ENCODE data around the gene WDR36. TPM values are rescaled to one million over a fixed set of nuclear protein-coding genes. Genes with fewer than 3 reads are reported as not detected.

Gene WDR36
- total RNA-seq, 4 donors from 2014 or later: 13.4 to 16.5 (median 14.7) TPM

- Histone ChIP-seq H3K36me3 (peaks cover 0 to 92% (median 2%) of the 10 kb centered on the region in 3 donors), H3K4me1 (no peaks in the 10 kb centered on the region), H3K27ac (no peak overlapping the region), H3K27me3 (no peaks in the 10 kb centered on the region), H3K9me3 (no peaks in the 10 kb centered on the region), H3K4me3 (no peak overlapping the region)
- no peak for DNase-seq
- TF ChIP-seq CTCF (IDR thresholded peaks at IDR 0.05) (no peak), POLR2A (IDR thresholded peaks at IDR 0.05) (no peak)
Measured at GRCh38 chr5:111106320-111106948, 14.3 kb downstream of the WDR36 start.

- TF ChIP-seq POLR2A (IDR thresholded peaks at IDR 0.05): no peak
- no peak for TF ChIP-seq CTCF (IDR thresholded peaks at IDR 0.05)
- DNase-seq: no peak
- Histone ChIP-seq H3K4me3 (no peak overlapping the region), H3K36me3 (peaks cover 0 to 95% (median 2%) of the 10 kb centered on the region in 3 donors), H3K27ac (no peak overlapping the region), H3K4me1 (no peaks in the 10 kb centered on the region), H3K9me3 (no peaks in the 10 kb centered on the region), H3K27me3 (no peaks in the 10 kb centered on the region)
Measured at GRCh38 chr5:111107371-111107770, 15.2 kb downstream of the WDR36 start.

- Histone ChIP-seq H3K36me3 (peaks cover 0 to 61% (median 0%) of the 10 kb centered on the region in 3 donors), H3K4me3 (no peak overlapping the region), H3K27ac (no peak overlapping the region), H3K9me3 (no peaks in the 10 kb centered on the region), H3K4me1 (no peaks in the 10 kb centered on the region), H3K27me3 (no peaks in the 10 kb centered on the region)
- no peak for DNase-seq
- TF ChIP-seq CTCF (IDR thresholded peaks at IDR 0.05) (no peak), POLR2A (IDR thresholded peaks at IDR 0.05) (no peak)
Measured at GRCh38 chr5:111111956-111112355, 19.8 kb downstream of the WDR36 start.

- Histone ChIP-seq H3K27ac (no peak overlapping the region), H3K36me3 (peaks cover 0 to 44% (median 0%) of the 10 kb centered on the region in 3 donors)
- DNase-seq: no peak
Measured at GRCh38 chr5:111113678-111114077, 21.5 kb downstream of the WDR36 start.

GRCh38 chr5:111115229-111115628 is 23.1 kb downstream of the WDR36 start:
- TF ChIP-seq CTCF (IDR thresholded peaks at IDR 0.05) (no peak), POLR2A (IDR thresholded peaks at IDR 0.05) (no peak)
- peaks cover 0 to 40% (median 0%) of the 10 kb centered on the region in 3 donors for H3K36me3 ChIP-seq
- H3K27me3 ChIP-seq: no peaks in the 10 kb centered on the region
- H3K27ac ChIP-seq: no peak overlapping the region
- no peak overlapping the region for H3K4me3 ChIP-seq
- no peaks in the 10 kb centered on the region for H3K4me1 ChIP-seq
- H3K9me3 ChIP-seq: no peaks in the 10 kb centered on the region
- no peak for DNase-seq

More at GRCh38 chr5:111113678-111114077, 21.5 kb downstream of the WDR36 start:
- no peaks in the 10 kb centered on the region for H3K27me3 ChIP-seq
- no peak overlapping the region for H3K4me3 ChIP-seq
- no peaks in the 10 kb centered on the region for H3K4me1 ChIP-seq
- no peak for TF ChIP-seq CTCF (IDR thresholded peaks at IDR 0.05)
- no peak for TF ChIP-seq POLR2A (IDR thresholded peaks at IDR 0.05)
- no peaks in the 10 kb centered on the region for H3K9me3 ChIP-seq
